Measurements from ENCODE around the gene TMSB15B.
"Not testable (repeated sequence)": the region's sequence is repeated elsewhere in the genome, so short reads cannot be mapped to it uniquely, and the experiment has no call there.

- not testable (repeated sequence) for TF ChIP-seq CTCF (IDR thresholded peaks at IDR 0.05; ENCODE audit: low read depth, low read length); EZH2phosphoT487 (IDR thresholded peaks at IDR 0.05; ENCODE audit: low read depth)
These were observed 22.2 kb upstream of the TMSB15B start for GRCh38 chrX:103940257-103940656.
